WTC11 (cell line): ENCODE measurements around the gene MYH2. TPM values are rescaled to one million over a fixed set of nuclear protein-coding genes. Genes with fewer than 3 reads are reported as not detected.

Experiments used
- ATAC-seq: fragments of 200-7000 bp; cut with Tn5 transposase; 2 replicates; pipeline ENCODE4 v1.10.0; 2021; ENCODE audit warnings: mild to moderate bottlenecking, moderate library complexity
- CTCF ChIA-PET: fragments of 300-600 bp; sonication (Branson Sonifier 250); formaldehyde crosslinking; loops from one replicate; lab custom pipeline; 2021; ENCODE audit warnings: antibody characterized with exemption; lab: Charles Lee
- POLR2A ChIA-PET: fragments of 350-600 bp; sonication (Branson Sonifier 250); formaldehyde crosslinking; loops from one replicate; lab custom pipeline; 2021; ENCODE audit warnings: antibody characterized with exemption; lab: Charles Lee
- DNase-seq: peaks from one replicate; pipeline ENCODE4 v3.0.0; 2021; ENCODE audit warnings: low spot score
- H3K27ac Mint-ChIP-seq: 2 replicates; pipeline ENCODE4 v1.8.0; 2021; ENCODE audit warnings: mixed read lengths
- H3K27me3 Mint-ChIP-seq: 2 replicates; pipeline ENCODE4 v1.8.0; 2021; ENCODE audit warnings: low read depth, mild to moderate bottlenecking, moderate library complexity, mixed read lengths
- H3K36me3 Mint-ChIP-seq: 2 replicates; pipeline ENCODE4 v1.8.0; 2021; ENCODE audit warnings: mixed read lengths
- H3K4me1 Mint-ChIP-seq: 2 replicates; pipeline ENCODE4 v1.8.0; 2022; ENCODE audit warnings: mixed read lengths
- H3K4me3 Mint-ChIP-seq: 2 replicates; pipeline ENCODE4 v1.8.0; 2021; ENCODE audit warnings: mild to moderate bottlenecking, moderate library complexity, mixed read lengths
- H3K9me3 Mint-ChIP-seq: 2 replicates; pipeline ENCODE4 v1.8.0; 2021; ENCODE audit warnings: mixed read lengths
- ATF1 ChIP-seq: sonication (generic); formaldehyde crosslinking; IDR thresholded peaks from 2 replicates; pipeline ENCODE4 v1.8.1; 2023; ENCODE audit warnings: mild to moderate bottlenecking, moderate library complexity, missing genetic modification reagents
- ELF4 ChIP-seq: sonication (generic); formaldehyde crosslinking; IDR thresholded peaks from 2 replicates; pipeline ENCODE4 v1.8.1; 2022; ENCODE audit warnings: low read depth, mild to moderate bottlenecking, moderate library complexity, missing genetic modification reagents
- ERG ChIP-seq: fragments of 250-450 bp; sonication (Bioruptor Pico); IDR thresholded peaks from 2 replicates; pipeline ENCODE4 v1.8.0; 2021; ENCODE audit warnings: mild to moderate bottlenecking
- ETV6 ChIP-seq: sonication (generic); formaldehyde crosslinking; IDR thresholded peaks from 2 replicates; pipeline ENCODE4 v1.8.1; 2022; ENCODE audit warnings: mild to moderate bottlenecking, missing genetic modification reagents
- FOXK1 ChIP-seq: sonication (generic); formaldehyde crosslinking; IDR thresholded peaks from 2 replicates; pipeline ENCODE4 v1.8.0; 2022; ENCODE audit warnings: mild to moderate bottlenecking, moderate library complexity, missing genetic modification reagents
- FOXP1 ChIP-seq: sonication (generic); formaldehyde crosslinking; IDR thresholded peaks from 2 replicates; pipeline ENCODE4 v1.8.0; 2022; ENCODE audit warnings: missing genetic modification reagents, mild to moderate bottlenecking, moderate library complexity, borderline replicate concordance
- GABPB1 ChIP-seq: sonication (generic); formaldehyde crosslinking; IDR thresholded peaks from 2 replicates; pipeline ENCODE4 v1.8.1; 2023; ENCODE audit warnings: mild to moderate bottlenecking, missing genetic modification reagents
- IRF2 ChIP-seq: sonication (generic); formaldehyde crosslinking; IDR thresholded peaks from 2 replicates; pipeline ENCODE4 v1.8.0; 2022; ENCODE audit warnings: low read depth, missing genetic modification reagents, borderline replicate concordance
- KAT7 ChIP-seq: sonication (generic); formaldehyde crosslinking; IDR thresholded peaks from 2 replicates; pipeline ENCODE4 v1.8.1; 2023; ENCODE audit warnings: missing genetic modification reagents, mild to moderate bottlenecking, borderline replicate concordance
- MXD4 ChIP-seq: fragments of 250-450 bp; sonication (Bioruptor Pico); IDR thresholded peaks from 2 replicates; pipeline ENCODE4 v1.8.0; 2021; ENCODE audit warnings: mild to moderate bottlenecking, moderate library complexity, borderline replicate concordance
- MYBL2 ChIP-seq: sonication (generic); formaldehyde crosslinking; IDR thresholded peaks from 2 replicates; pipeline ENCODE4 v1.8.1; 2023; ENCODE audit warnings: mild to moderate bottlenecking, moderate library complexity, missing genetic modification reagents
- NFATC4 ChIP-seq: fragments of 250-450 bp; sonication (Bioruptor Pico); IDR thresholded peaks from 2 replicates; pipeline ENCODE4 v1.9.0; 2021; ENCODE audit warnings: mild to moderate bottlenecking
- NFE2L1 ChIP-seq: sonication (generic); formaldehyde crosslinking; IDR thresholded peaks from 2 replicates; pipeline ENCODE4 v1.8.1; 2023; ENCODE audit warnings: missing genetic modification reagents
- NR1H2 ChIP-seq: sonication (generic); formaldehyde crosslinking; IDR thresholded peaks from 2 replicates; pipeline ENCODE4 v1.9.0; 2021; ENCODE audit warnings: mild to moderate bottlenecking, moderate library complexity, missing genetic modification reagents
- RORB ChIP-seq: fragments of 250-450 bp; sonication (Bioruptor Pico); IDR thresholded peaks from 2 replicates; pipeline ENCODE4 v1.9.0; 2021; ENCODE audit warnings: mild to moderate bottlenecking
- SP1 ChIP-seq: sonication (generic); formaldehyde crosslinking; conservative IDR thresholded peaks from 2 replicates; pipeline ENCODE4 v1.8.1; 2022; ENCODE audit warnings: missing genetic modification reagents
- TEAD4 ChIP-seq: sonication (generic); formaldehyde crosslinking; IDR thresholded peaks from 2 replicates; pipeline ENCODE4 v1.8.0; 2022; ENCODE audit warnings: mild to moderate bottlenecking, missing genetic modification reagents
- ZMAT4 ChIP-seq: fragments of 250-450 bp; sonication (Bioruptor Pico); IDR thresholded peaks from 2 replicates; pipeline ENCODE4 v1.9.0; 2021; ENCODE audit warnings: mild to moderate bottlenecking
- total RNA-seq: library from RNA; stranded (reverse); gene quantifications from 3 replicates; pipeline ENCODE4 v1.2.3, GENCODE V29; 2021
- TF ChIP-seq, protein P1 (sequence below): fragments of 200-600 bp; IDR thresholded peaks from 2 replicates; pipeline ENCODE4 v1.8.0; 2022; ENCODE audit warnings: antibody characterized with exemption
- TF ChIP-seq, protein P2 (sequence below): sonication (generic); formaldehyde crosslinking; IDR thresholded peaks from 2 replicates; pipeline ENCODE4 v1.8.1; 2023; ENCODE audit warnings: mild to moderate bottlenecking, missing genetic modification reagents
- TF ChIP-seq, protein P3 (sequence below): sonication (generic); formaldehyde crosslinking; IDR thresholded peaks from 2 replicates; pipeline ENCODE4 v1.8.0; 2023; ENCODE audit warnings: missing genetic modification reagents, mild to moderate bottlenecking, borderline replicate concordance
- TF ChIP-seq, protein P4 (sequence below): sonication (generic); formaldehyde crosslinking; IDR thresholded peaks from 2 replicates; pipeline ENCODE4 v1.8.0; 2022; ENCODE audit warnings: missing genetic modification reagents

The MYH2 gene
- total RNA-seq, 1 experiment from 2014 or later: 1.5 TPM

- no peaks in the 10 kb centered on the region for H3K27me3 Mint-ChIP-seq
- no peak for TF ChIP-seq RORB (CRISPR knock-in tag)
- TF ChIP-seq GABPB1: no peak
- TF ChIP-seq ETV6 (CRISPR knock-in tag): no peak
- no peak for TF ChIP-seq ZMAT4 (CRISPR knock-in tag)
- TF ChIP-seq ERG: no peak
- TF ChIP-seq IRF2 (CRISPR knock-in tag): no peak
- no peak for TF ChIP-seq ELF4
- TF ChIP-seq, protein P1, sequence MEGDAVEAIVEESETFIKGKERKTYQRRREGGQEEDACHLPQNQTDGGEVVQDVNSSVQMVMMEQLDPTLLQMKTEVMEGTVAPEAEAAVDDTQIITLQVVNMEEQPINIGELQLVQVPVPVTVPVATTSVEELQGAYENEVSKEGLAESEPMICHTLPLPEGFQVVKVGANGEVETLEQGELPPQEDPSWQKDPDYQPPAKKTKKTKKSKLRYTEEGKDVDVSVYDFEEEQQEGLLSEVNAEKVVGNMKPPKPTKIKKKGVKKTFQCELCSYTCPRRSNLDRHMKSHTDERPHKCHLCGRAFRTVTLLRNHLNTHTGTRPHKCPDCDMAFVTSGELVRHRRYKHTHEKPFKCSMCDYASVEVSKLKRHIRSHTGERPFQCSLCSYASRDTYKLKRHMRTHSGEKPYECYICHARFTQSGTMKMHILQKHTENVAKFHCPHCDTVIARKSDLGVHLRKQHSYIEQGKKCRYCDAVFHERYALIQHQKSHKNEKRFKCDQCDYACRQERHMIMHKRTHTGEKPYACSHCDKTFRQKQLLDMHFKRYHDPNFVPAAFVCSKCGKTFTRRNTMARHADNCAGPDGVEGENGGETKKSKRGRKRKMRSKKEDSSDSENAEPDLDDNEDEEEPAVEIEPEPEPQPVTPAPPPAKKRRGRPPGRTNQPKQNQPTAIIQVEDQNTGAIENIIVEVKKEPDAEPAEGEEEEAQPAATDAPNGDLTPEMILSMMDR: no peak
- TF ChIP-seq NFE2L1 (CRISPR knock-in tag): no peak
- TF ChIP-seq, all 79 proteins: peak for 0
- ChIA-PET CTCF (interaction anchor here (0.9 to 1.3 kb wide), 4 partner anchors 47 to 105 kb away, joined by 3 to 4 read pairs (median 3); no protein-coding TSS in a partner anchor), POLR2A (no interaction called here)
- ATAC-seq (peak; percentile 86), DNase-seq (no peak)
- peaks cover 5% of the 10 kb centered on the region for H3K4me1 Mint-ChIP-seq
- no peaks in the 10 kb centered on the region for H3K36me3 Mint-ChIP-seq
- H3K4me3 Mint-ChIP-seq: no peak overlapping the region
- no peaks in the 10 kb centered on the region for H3K9me3 Mint-ChIP-seq
- no peak overlapping the region for H3K27ac Mint-ChIP-seq
Observed at GRCh38 chr17:10513299-10514067, 36.0 kb downstream of the MYH2 start.

- Mint-ChIP-seq H3K27me3 (no peaks in the 10 kb centered on the region), H3K4me1 (peaks cover 5% of the 10 kb centered on the region), H3K4me3 (no peak overlapping the region), H3K9me3 (no peaks in the 10 kb centered on the region), H3K36me3 (no peaks in the 10 kb centered on the region), H3K27ac (no peak overlapping the region)
- no peak for ATAC-seq
- no peak for DNase-seq
- ChIA-PET CTCF (interaction anchor here (1.3 kb wide), 1 partner anchor 102 kb away, joined by 4 read pairs; no protein-coding TSS in a partner anchor), POLR2A (no interaction called here)
- TF ChIP-seq, protein P2, sequence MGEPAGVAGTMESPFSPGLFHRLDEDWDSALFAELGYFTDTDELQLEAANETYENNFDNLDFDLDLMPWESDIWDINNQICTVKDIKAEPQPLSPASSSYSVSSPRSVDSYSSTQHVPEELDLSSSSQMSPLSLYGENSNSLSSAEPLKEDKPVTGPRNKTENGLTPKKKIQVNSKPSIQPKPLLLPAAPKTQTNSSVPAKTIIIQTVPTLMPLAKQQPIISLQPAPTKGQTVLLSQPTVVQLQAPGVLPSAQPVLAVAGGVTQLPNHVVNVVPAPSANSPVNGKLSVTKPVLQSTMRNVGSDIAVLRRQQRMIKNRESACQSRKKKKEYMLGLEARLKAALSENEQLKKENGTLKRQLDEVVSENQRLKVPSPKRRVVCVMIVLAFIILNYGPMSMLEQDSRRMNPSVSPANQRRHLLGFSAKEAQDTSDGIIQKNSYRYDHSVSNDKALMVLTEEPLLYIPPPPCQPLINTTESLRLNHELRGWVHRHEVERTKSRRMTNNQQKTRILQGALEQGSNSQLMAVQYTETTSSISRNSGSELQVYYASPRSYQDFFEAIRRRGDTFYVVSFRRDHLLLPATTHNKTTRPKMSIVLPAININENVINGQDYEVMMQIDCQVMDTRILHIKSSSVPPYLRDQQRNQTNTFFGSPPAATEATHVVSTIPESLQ (CRISPR knock-in tag): no peak
- TF ChIP-seq NFATC4 (CRISPR knock-in tag): no peak
- TF ChIP-seq ATF1 (CRISPR knock-in tag): no peak
- TF ChIP-seq, protein P3, sequence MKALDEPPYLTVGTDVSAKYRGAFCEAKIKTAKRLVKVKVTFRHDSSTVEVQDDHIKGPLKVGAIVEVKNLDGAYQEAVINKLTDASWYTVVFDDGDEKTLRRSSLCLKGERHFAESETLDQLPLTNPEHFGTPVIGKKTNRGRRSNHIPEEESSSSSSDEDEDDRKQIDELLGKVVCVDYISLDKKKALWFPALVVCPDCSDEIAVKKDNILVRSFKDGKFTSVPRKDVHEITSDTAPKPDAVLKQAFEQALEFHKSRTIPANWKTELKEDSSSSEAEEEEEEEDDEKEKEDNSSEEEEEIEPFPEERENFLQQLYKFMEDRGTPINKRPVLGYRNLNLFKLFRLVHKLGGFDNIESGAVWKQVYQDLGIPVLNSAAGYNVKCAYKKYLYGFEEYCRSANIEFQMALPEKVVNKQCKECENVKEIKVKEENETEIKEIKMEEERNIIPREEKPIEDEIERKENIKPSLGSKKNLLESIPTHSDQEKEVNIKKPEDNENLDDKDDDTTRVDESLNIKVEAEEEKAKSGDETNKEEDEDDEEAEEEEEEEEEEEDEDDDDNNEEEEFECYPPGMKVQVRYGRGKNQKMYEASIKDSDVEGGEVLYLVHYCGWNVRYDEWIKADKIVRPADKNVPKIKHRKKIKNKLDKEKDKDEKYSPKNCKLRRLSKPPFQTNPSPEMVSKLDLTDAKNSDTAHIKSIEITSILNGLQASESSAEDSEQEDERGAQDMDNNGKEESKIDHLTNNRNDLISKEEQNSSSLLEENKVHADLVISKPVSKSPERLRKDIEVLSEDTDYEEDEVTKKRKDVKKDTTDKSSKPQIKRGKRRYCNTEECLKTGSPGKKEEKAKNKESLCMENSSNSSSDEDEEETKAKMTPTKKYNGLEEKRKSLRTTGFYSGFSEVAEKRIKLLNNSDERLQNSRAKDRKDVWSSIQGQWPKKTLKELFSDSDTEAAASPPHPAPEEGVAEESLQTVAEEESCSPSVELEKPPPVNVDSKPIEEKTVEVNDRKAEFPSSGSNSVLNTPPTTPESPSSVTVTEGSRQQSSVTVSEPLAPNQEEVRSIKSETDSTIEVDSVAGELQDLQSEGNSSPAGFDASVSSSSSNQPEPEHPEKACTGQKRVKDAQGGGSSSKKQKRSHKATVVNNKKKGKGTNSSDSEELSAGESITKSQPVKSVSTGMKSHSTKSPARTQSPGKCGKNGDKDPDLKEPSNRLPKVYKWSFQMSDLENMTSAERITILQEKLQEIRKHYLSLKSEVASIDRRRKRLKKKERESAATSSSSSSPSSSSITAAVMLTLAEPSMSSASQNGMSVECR: no peak
- TF ChIP-seq, protein P4, sequence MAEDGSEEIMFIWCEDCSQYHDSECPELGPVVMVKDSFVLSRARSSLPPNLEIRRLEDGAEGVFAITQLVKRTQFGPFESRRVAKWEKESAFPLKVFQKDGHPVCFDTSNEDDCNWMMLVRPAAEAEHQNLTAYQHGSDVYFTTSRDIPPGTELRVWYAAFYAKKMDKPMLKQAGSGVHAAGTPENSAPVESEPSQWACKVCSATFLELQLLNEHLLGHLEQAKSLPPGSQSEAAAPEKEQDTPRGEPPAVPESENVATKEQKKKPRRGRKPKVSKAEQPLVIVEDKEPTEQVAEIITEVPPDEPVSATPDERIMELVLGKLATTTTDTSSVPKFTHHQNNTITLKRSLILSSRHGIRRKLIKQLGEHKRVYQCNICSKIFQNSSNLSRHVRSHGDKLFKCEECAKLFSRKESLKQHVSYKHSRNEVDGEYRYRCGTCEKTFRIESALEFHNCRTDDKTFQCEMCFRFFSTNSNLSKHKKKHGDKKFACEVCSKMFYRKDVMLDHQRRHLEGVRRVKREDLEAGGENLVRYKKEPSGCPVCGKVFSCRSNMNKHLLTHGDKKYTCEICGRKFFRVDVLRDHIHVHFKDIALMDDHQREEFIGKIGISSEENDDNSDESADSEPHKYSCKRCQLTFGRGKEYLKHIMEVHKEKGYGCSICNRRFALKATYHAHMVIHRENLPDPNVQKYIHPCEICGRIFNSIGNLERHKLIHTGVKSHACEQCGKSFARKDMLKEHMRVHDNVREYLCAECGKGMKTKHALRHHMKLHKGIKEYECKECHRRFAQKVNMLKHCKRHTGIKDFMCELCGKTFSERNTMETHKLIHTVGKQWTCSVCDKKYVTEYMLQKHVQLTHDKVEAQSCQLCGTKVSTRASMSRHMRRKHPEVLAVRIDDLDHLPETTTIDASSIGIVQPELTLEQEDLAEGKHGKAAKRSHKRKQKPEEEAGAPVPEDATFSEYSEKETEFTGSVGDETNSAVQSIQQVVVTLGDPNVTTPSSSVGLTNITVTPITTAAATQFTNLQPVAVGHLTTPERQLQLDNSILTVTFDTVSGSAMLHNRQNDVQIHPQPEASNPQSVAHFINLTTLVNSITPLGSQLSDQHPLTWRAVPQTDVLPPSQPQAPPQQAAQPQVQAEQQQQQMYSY: no peak
- no peak for TF ChIP-seq FOXP1
- TF ChIP-seq KAT7 (CRISPR knock-in tag): no peak
- TF ChIP-seq SP1: no peak
- TF ChIP-seq MXD4 (CRISPR knock-in tag): no peak
- TF ChIP-seq FOXK1: no peak
- no peak for TF ChIP-seq MYBL2 (CRISPR knock-in tag)
- TF ChIP-seq NR1H2 (CRISPR knock-in tag): no peak
- TF ChIP-seq TEAD4 (CRISPR knock-in tag): no peak
Observed at GRCh38 chr17:10512856-10513255, 36.6 kb downstream of the MYH2 start.
